Mesenchymal stem cell (in vitro differentiated cells and primary cell): ENCODE data around the gene GABARAPL1.

Experiments used
- DNase-seq: peaks from one replicate; pipeline ENCODE4 v3.0.0-alpha.2; 2013
- H2AFZ ChIP-seq: one replicate; pipeline ENCODE4 v1.6.1; 2013; ENCODE audit warnings: low read depth, mild to moderate bottlenecking, control low read depth, inconsistent platforms, low read length, moderate library complexity
- H2AK5ac ChIP-seq: 2 replicates; pipeline ENCODE4 v1.6.1; 2013; ENCODE audit warnings: low read length, moderate library complexity, mild to moderate bottlenecking, inconsistent platforms; ENCODE audit not compliant: severe bottlenecking
- H2BK120ac ChIP-seq: one replicate; pipeline ENCODE4 v1.6.1; 2013; ENCODE audit warnings: low read depth, mild to moderate bottlenecking, inconsistent platforms, low read length, moderate library complexity
- H2BK12ac ChIP-seq, 2 experiments: one replicate each; pipeline ENCODE4 v1.6.1; 2013; ENCODE audit warnings: inconsistent platforms in 2 of 2, low read length in 2 of 2, mild to moderate bottlenecking in 2 of 2, moderate library complexity in 2 of 2, control low read depth in 1 of 2
- H2BK15ac ChIP-seq: one replicate; pipeline ENCODE4 v1.6.1; 2013; ENCODE audit warnings: mild to moderate bottlenecking, low read depth, inconsistent platforms; ENCODE audit not compliant: poor library complexity, severe bottlenecking
- H2BK5ac ChIP-seq: 2 replicates; pipeline ENCODE4 v1.6.1; 2013; ENCODE audit warnings: low read depth, mild to moderate bottlenecking, low read length, control low read depth, inconsistent platforms; ENCODE audit not compliant: poor library complexity, severe bottlenecking
- H3K14ac ChIP-seq, 2 experiments: one replicate each; pipeline ENCODE4 v1.6.1; 2013; ENCODE audit warnings: inconsistent platforms in 2 of 2, low read length in 2 of 2, control low read depth in 1 of 2, mild to moderate bottlenecking in 1 of 2, moderate library complexity in 1 of 2
- H3K18ac ChIP-seq, 2 experiments: one replicate each; pipeline ENCODE4 v1.6.1; 2013; ENCODE audit warnings: inconsistent platforms in 2 of 2, low read length in 2 of 2, control low read depth in 1 of 2, low read depth in 1 of 2, mild to moderate bottlenecking in 1 of 2
- H3K23ac ChIP-seq, 2 experiments: one replicate each; pipeline ENCODE4 v1.6.1; 2013; ENCODE audit warnings: inconsistent platforms in 2 of 2, low read length in 2 of 2, mild to moderate bottlenecking in 2 of 2, moderate library complexity in 2 of 2, control low read depth in 1 of 2
- H3K27ac ChIP-seq: 2 replicates; pipeline ENCODE4 v1.5.1; 2013; ENCODE audit warnings: mild to moderate bottlenecking, moderate library complexity, low read length, control low read depth, inconsistent platforms; ENCODE audit not compliant: poor library complexity, severe bottlenecking
- H3K27me3 ChIP-seq, 2 experiments: 2 replicates each; pipeline versions ENCODE4 v1.6.1 to v1.7.0; 2013; ENCODE audit warnings: low read length in 2 of 2, mild to moderate bottlenecking in 2 of 2, moderate library complexity in 2 of 2, control low read depth in 1 of 2, inconsistent platforms in 1 of 2; ENCODE audit not compliant: control insufficient read depth in 1 of 2, insufficient read depth in 1 of 2
- H3K36me3 ChIP-seq, 2 experiments: 2 replicates each; pipeline versions ENCODE4 v1.6.1 to v1.7.0; 2013; ENCODE audit warnings: low read length in 2 of 2, control low read depth in 1 of 2, inconsistent platforms in 1 of 2, low read depth in 1 of 2, mild to moderate bottlenecking in 1 of 2; ENCODE audit not compliant: insufficient read depth in 2 of 2, control insufficient read depth in 1 of 2
- H3K4ac ChIP-seq, 2 experiments: one replicate each; pipeline ENCODE4 v1.6.1; 2013; ENCODE audit warnings: inconsistent platforms in 2 of 2, low read length in 2 of 2, mild to moderate bottlenecking in 2 of 2, moderate library complexity in 2 of 2, control low read depth in 1 of 2, low read depth in 1 of 2
- H3K4me1 ChIP-seq: 2 replicates; pipeline ENCODE4 v1.6.1; 2013; ENCODE audit warnings: low read depth, low read length, control low read depth; ENCODE audit not compliant: control insufficient read depth, insufficient read depth
- H3K4me2 ChIP-seq: 2 replicates; pipeline ENCODE4 v1.6.1; 2013; ENCODE audit warnings: low read length, mild to moderate bottlenecking, inconsistent platforms; ENCODE audit not compliant: poor library complexity, severe bottlenecking
- H3K4me3 ChIP-seq, 2 experiments: 2 replicates each; pipeline versions ENCODE4 v1.5.1 to v1.7.0; 2013; ENCODE audit warnings: low read length in 2 of 2, mild to moderate bottlenecking in 2 of 2, control low read depth in 1 of 2, low read depth in 1 of 2; ENCODE audit not compliant: insufficient read depth in 1 of 2
- H3K79me1 ChIP-seq: replicated peaks from 2 replicates; pipeline ENCODE4 v1.6.1; 2013; ENCODE audit warnings: mild to moderate bottlenecking, control low read depth, low read length, inconsistent platforms; ENCODE audit not compliant: poor library complexity, severe bottlenecking
- H3K9ac ChIP-seq: 2 replicates; pipeline ENCODE4 v1.7.0; 2013; ENCODE audit warnings: mild to moderate bottlenecking, low read length, moderate library complexity
- H3K9me3 ChIP-seq: 2 replicates; pipeline ENCODE4 v1.7.0; 2013; ENCODE audit warnings: mild to moderate bottlenecking, low read length; ENCODE audit not compliant: control insufficient read depth
- H4K8ac ChIP-seq: one replicate; pipeline ENCODE4 v1.6.1; 2013; ENCODE audit warnings: inconsistent platforms, mild to moderate bottlenecking, low read length, moderate library complexity
- H4K91ac ChIP-seq: one replicate; pipeline ENCODE4 v1.6.1; 2013; ENCODE audit warnings: mild to moderate bottlenecking, low read length, inconsistent platforms
- WGBS: methylation state at CpG from one replicate; pipeline ENCODE4 v1.1.7; 2013; ENCODE audit warnings: mixed read lengths; 5-methylcytosine and 5-hydroxymethylcytosine counted together

Gene GABARAPL1

GRCh38 chr12:10268037-10268436 lies 55.4 kb downstream of the GABARAPL1 start:
- no peak overlapping the region for H2AFZ ChIP-seq
- no peak for DNase-seq
- H4K8ac ChIP-seq: no peak overlapping the region
- no peak overlapping the region for H3K27ac ChIP-seq
- H2BK5ac ChIP-seq: no peak overlapping the region
- no peaks in the 10 kb centered on the region for H3K36me3 ChIP-seq
- no peak overlapping the region for H3K9ac ChIP-seq
- no peak overlapping the region for H2BK120ac ChIP-seq
- no peak overlapping the region for H2AK5ac ChIP-seq
- H3K4me3 ChIP-seq: no peak overlapping the region
- no peak overlapping the region for H3K4ac ChIP-seq
- H3K14ac ChIP-seq: no peak overlapping the region
- no peaks in the 10 kb centered on the region for H3K4me1 ChIP-seq
- no peak overlapping the region for H3K4me2 ChIP-seq
- H3K9me3 ChIP-seq: no peaks in the 10 kb centered on the region
- H3K27me3 ChIP-seq: no peaks in the 10 kb centered on the region
- H3K18ac ChIP-seq: no peak overlapping the region
- H3K23ac ChIP-seq: no peak overlapping the region
- no peak overlapping the region for H2BK12ac ChIP-seq
- 78% methylated on average over 5 of the region's 5 CpGs for WGBS
- no peak overlapping the region for H4K91ac ChIP-seq
- H3K79me1 ChIP-seq: no peaks in the 10 kb centered on the region
- no peak overlapping the region for H2BK15ac ChIP-seq

- H3K79me1 ChIP-seq: no peaks in the 10 kb centered on the region
- H4K8ac ChIP-seq: no peak overlapping the region
- no peak overlapping the region for H3K14ac ChIP-seq
- H3K4me2 ChIP-seq: no peak overlapping the region
- H3K4me1 ChIP-seq: no peaks in the 10 kb centered on the region
- H2BK120ac ChIP-seq: no peak overlapping the region
- no peak overlapping the region for H3K23ac ChIP-seq
- H2AK5ac ChIP-seq: no peak overlapping the region
- H3K4me3 ChIP-seq: no peak overlapping the region
- no peak overlapping the region for H3K18ac ChIP-seq
- no peak overlapping the region for H3K9ac ChIP-seq
- no peaks in the 10 kb centered on the region for H3K36me3 ChIP-seq
- peaks cover 11% of the 10 kb centered on the region for H3K9me3 ChIP-seq
- no peak overlapping the region for H2AFZ ChIP-seq
- 95% methylated on average over 1 of the region's 2 CpGs for WGBS
- no peaks in the 10 kb centered on the region for H3K27me3 ChIP-seq
- H2BK5ac ChIP-seq: no peak overlapping the region
- no peak overlapping the region for H3K4ac ChIP-seq
- no peak overlapping the region for H2BK12ac ChIP-seq
- DNase-seq: peak; percentile 12
- no peak overlapping the region for H4K91ac ChIP-seq
- no peak overlapping the region for H3K27ac ChIP-seq
- H2BK15ac ChIP-seq: no peak overlapping the region
Measured at GRCh38 chr12:10272467-10272866, 59.8 kb downstream of the GABARAPL1 start.
